ENCODE results near the gene CCNJ. TPM values are rescaled to one million over a fixed set of nuclear protein-coding genes. Genes with fewer than 3 reads are reported as not detected.

CCNJ gene
- total and polyA plus RNA-seq, 2 of the 13 experiments (the other 11 are each of a cell fraction or from before 2014, with no cell fraction given) = 14.1 to 21.5 TPM

GRCh38 chr10:96092999-96093767 is 49.8 kb downstream of the CCNJ start (continued):
- TF ChIP-seq, protein P1, sequence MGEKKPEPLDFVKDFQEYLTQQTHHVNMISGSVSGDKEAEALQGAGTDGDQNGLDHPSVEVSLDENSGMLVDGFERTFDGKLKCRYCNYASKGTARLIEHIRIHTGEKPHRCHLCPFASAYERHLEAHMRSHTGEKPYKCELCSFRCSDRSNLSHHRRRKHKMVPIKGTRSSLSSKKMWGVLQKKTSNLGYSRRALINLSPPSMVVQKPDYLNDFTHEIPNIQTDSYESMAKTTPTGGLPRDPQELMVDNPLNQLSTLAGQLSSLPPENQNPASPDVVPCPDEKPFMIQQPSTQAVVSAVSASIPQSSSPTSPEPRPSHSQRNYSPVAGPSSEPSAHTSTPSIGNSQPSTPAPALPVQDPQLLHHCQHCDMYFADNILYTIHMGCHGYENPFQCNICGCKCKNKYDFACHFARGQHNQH (CRISPR knock-in tag; IDR thresholded peaks at IDR 0.05) = no peak
- no peak for TF ChIP-seq ZNF143 (CRISPR knock-in tag; IDR thresholded peaks at IDR 0.05)
- TF ChIP-seq SIN3B (IDR thresholded peaks at IDR 0.05; ENCODE audit: low read length) = no peak
- no peak for TF ChIP-seq HNRNPLL (IDR thresholded peaks at IDR 0.05; ENCODE audit: low read depth, low read length, poor library complexity, severe bottlenecking)
- no peak for TF ChIP-seq ZNF367 (CRISPR knock-in tag; IDR thresholded peaks at IDR 0.05; ENCODE audit: borderline replicate concordance)
- TF ChIP-seq, protein P2, sequence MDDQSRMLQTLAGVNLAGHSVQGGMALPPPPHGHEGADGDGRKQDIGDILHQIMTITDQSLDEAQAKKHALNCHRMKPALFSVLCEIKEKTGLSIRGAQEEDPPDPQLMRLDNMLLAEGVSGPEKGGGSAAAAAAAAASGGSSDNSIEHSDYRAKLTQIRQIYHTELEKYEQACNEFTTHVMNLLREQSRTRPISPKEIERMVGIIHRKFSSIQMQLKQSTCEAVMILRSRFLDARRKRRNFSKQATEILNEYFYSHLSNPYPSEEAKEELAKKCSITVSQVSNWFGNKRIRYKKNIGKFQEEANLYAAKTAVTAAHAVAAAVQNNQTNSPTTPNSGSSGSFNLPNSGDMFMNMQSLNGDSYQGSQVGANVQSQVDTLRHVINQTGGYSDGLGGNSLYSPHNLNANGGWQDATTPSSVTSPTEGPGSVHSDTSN (CRISPR knock-in tag; IDR thresholded peaks at IDR 0.05; ENCODE audit: borderline replicate concordance) = no peak
- TF ChIP-seq, protein P3, sequence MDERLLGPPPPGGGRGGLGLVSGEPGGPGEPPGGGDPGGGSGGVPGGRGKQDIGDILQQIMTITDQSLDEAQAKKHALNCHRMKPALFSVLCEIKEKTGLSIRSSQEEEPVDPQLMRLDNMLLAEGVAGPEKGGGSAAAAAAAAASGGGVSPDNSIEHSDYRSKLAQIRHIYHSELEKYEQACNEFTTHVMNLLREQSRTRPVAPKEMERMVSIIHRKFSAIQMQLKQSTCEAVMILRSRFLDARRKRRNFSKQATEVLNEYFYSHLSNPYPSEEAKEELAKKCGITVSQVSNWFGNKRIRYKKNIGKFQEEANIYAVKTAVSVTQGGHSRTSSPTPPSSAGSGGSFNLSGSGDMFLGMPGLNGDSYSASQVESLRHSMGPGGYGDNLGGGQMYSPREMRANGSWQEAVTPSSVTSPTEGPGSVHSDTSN (CRISPR knock-in tag; IDR thresholded peaks at IDR 0.05) = no peak
- TF ChIP-seq ZNF609 (CRISPR knock-in tag; IDR thresholded peaks at IDR 0.05; ENCODE audit: borderline replicate concordance) = no peak
- TF ChIP-seq ZNF746 (CRISPR knock-in tag; IDR thresholded peaks at IDR 0.05) = no peak
- no peak for TF ChIP-seq ZNF180 (CRISPR knock-in tag; IDR thresholded peaks at IDR 0.05; ENCODE audit: borderline replicate concordance, low read depth)
- TF ChIP-seq RNF2 (conservative IDR thresholded peaks at IDR 0.05; ENCODE audit: low read depth) = no peak
- TF ChIP-seq KDM5A (IDR thresholded peaks at IDR 0.05; ENCODE audit: borderline replicate concordance, low read length) = no peak
- no peak for TF ChIP-seq DDIT3 (CRISPR knock-in tag; IDR thresholded peaks at IDR 0.05)
- peak; percentile 94 for TF ChIP-seq ASH2L (IDR thresholded peaks at IDR 0.05; ENCODE audit: insufficient read length, low read depth, low read length)
- TF ChIP-seq ZMYM2 (CRISPR knock-in tag; IDR thresholded peaks at IDR 0.05) = no peak
- TF ChIP-seq ZNF766 (CRISPR knock-in tag; IDR thresholded peaks at IDR 0.05; ENCODE audit: borderline replicate concordance) = no peak
- no peak for TF ChIP-seq FLYWCH1 (CRISPR knock-in tag; IDR thresholded peaks at IDR 0.05)
- TF ChIP-seq SRSF4 (IDR thresholded peaks at IDR 0.05; ENCODE audit: low read depth, low read length, poor library complexity, severe bottlenecking) = no peak
- no peak; the same call in 1 of the 2 replicates for TF ChIP-seq ZBTB7B (CRISPR knock-in tag; IDR thresholded peaks at IDR 0.05)

All from HepG2 (cell line).